GM12891 (cell line): ENCODE results near the gene CITED2.

Experiments used
- PAX5 ChIP-seq: IDR thresholded peaks from 2 replicates; pipeline ENCODE4 v1.6.1; 2011; ENCODE audit warnings: low read length, moderate library complexity, mild to moderate bottlenecking; ENCODE audit not compliant: insufficient read depth, severe bottlenecking
- POLR2A ChIP-seq: IDR thresholded peaks from 2 replicates; pipeline ENCODE4 v1.6.1; 2011; ENCODE audit warnings: low read depth, low read length, control low read depth
- POLR2AphosphoS5 ChIP-seq: IDR thresholded peaks from 2 replicates; pipeline ENCODE4 v1.6.1; 2011; ENCODE audit warnings: low read depth, low read length, control low read depth
- POU2F2 ChIP-seq: IDR thresholded peaks from 2 replicates; pipeline ENCODE4 v1.6.1; 2011; ENCODE audit warnings: low read depth, mild to moderate bottlenecking, control low read depth, low read length, moderate library complexity
- SPI1 ChIP-seq: IDR thresholded peaks from 2 replicates; pipeline ENCODE4 v1.6.1; 2011; ENCODE audit warnings: low read depth, low read length, control low read depth
- TAF1 ChIP-seq: IDR thresholded peaks from 2 replicates; pipeline ENCODE4 v1.6.1; 2011; ENCODE audit warnings: low read depth, low read length, control low read depth

GRCh38 chr6:139354189-139354588 lies 20.3 kb downstream of the CITED2 start:
- TF ChIP-seq POLR2A: no peak
- no peak for TF ChIP-seq POLR2AphosphoS5
- TF ChIP-seq TAF1: no peak
- TF ChIP-seq POU2F2: no peak
- no peak for TF ChIP-seq SPI1
- no peak for TF ChIP-seq PAX5
